IMR-90 (cell line): ENCODE results near the gene CHN1. TPM values are rescaled to one million over a fixed set of nuclear protein-coding genes. Genes with fewer than 3 reads are reported as not detected.
A peak's percentile ranks its signal among the peaks of the same experiment; 100 is the strongest.

Experiments
- ATAC-seq: fragments of 200-7000 bp; cut with Tn5 transposase; 2 replicates; pipeline ENCODE4 v1.9.1; 2020; ENCODE audit warnings: low read depth, mild to moderate bottlenecking, moderate library complexity
- BruUV-seq: library from RNA; stranded (reverse); fragments of 400-500 nt; replicated peaks from 2 replicates; lab custom pipeline; 2021; lab: Mats Ljungman, UMichigan
- CTCF ChIA-PET: fragments of 300-600 bp; formaldehyde crosslinking; extraction: SDS; loops from one replicate; lab custom pipeline; 2021; ENCODE audit warnings: antibody characterized with exemption; lab: Yijun Ruan, JAX
- POLR2A ChIA-PET: fragments of 300-600 bp; sonication (Branson Sonifier 250); formaldehyde crosslinking; loops from one replicate; lab custom pipeline; 2022; ENCODE audit warnings: antibody characterized with exemption; ENCODE audit not compliant: unreplicated experiment; lab: Charles Lee
- DNase-seq: peaks from one replicate; pipeline ENCODE4 v3.0.0; 2013
- H2AFZ ChIP-seq: replicated peaks from 2 replicates; pipeline ENCODE3; 2013; ENCODE audit warnings: low read length, mild to moderate bottlenecking; ENCODE audit not compliant: poor library complexity
- H2AK5ac ChIP-seq: 2 replicates; pipeline ENCODE4 v1.6.1; 2013; ENCODE audit warnings: low read depth, low read length, inconsistent platforms
- H2AK9ac ChIP-seq: replicated peaks from 2 replicates; pipeline ENCODE3; 2013; ENCODE audit warnings: mild to moderate bottlenecking, low read depth, low read length, moderate library complexity; ENCODE audit not compliant: poor library complexity
- H2BK120ac ChIP-seq: 2 replicates; pipeline ENCODE4 v1.6.1; 2013; ENCODE audit warnings: low read depth, low read length, inconsistent platforms
- H2BK15ac ChIP-seq: 3 replicates; pipeline ENCODE4 v1.6.1; 2013; ENCODE audit warnings: low read depth, low read length, inconsistent platforms
- H2BK20ac ChIP-seq: 2 replicates; pipeline ENCODE4 v1.6.1; 2013; ENCODE audit warnings: low read depth, mild to moderate bottlenecking, inconsistent platforms, low read length, moderate library complexity
- H2BK5ac ChIP-seq: 2 replicates; pipeline ENCODE4 v1.6.1; 2013; ENCODE audit warnings: mild to moderate bottlenecking, low read depth, low read length, inconsistent platforms; ENCODE audit not compliant: poor library complexity, severe bottlenecking
- H3K14ac ChIP-seq: replicated peaks from 2 replicates; pipeline ENCODE4 v1.6.1; 2013; ENCODE audit warnings: low read depth, low read length, inconsistent platforms
- H3K18ac ChIP-seq: 2 replicates; pipeline ENCODE4 v1.6.1; 2013; ENCODE audit warnings: low read depth, low read length, control low read depth
- H3K23ac ChIP-seq: 2 replicates; pipeline ENCODE4 v1.6.1; 2013; ENCODE audit warnings: low read depth, low read length, inconsistent platforms
- H3K27ac ChIP-seq: 2 replicates; pipeline ENCODE4 v1.5.1; 2013; ENCODE audit warnings: mild to moderate bottlenecking, control low read depth, low read length; ENCODE audit not compliant: insufficient read depth
- H3K27me3 ChIP-seq: 2 replicates; pipeline ENCODE4 v1.6.1; 2013; ENCODE audit warnings: low read length; ENCODE audit not compliant: control insufficient read depth, insufficient read depth
- H3K36me3 ChIP-seq: 2 replicates; pipeline ENCODE4 v1.6.1; 2013; ENCODE audit warnings: low read length, mixed read lengths; ENCODE audit not compliant: control insufficient read depth, insufficient read depth
- H3K4ac ChIP-seq: 2 replicates; pipeline ENCODE4 v1.6.1; 2013; ENCODE audit warnings: low read depth, low read length, inconsistent platforms
- H3K4me1 ChIP-seq: 2 replicates; pipeline ENCODE4 v1.6.1; 2013; ENCODE audit warnings: low read length, mixed read lengths; ENCODE audit not compliant: control insufficient read depth, insufficient read depth
- H3K4me2 ChIP-seq: 2 replicates; pipeline ENCODE4 v1.6.1; 2013; ENCODE audit warnings: low read depth, mild to moderate bottlenecking, control low read depth, low read length, moderate library complexity
- H3K4me3 ChIP-seq: 2 replicates; pipeline ENCODE4 v1.5.1; 2013; ENCODE audit warnings: low read depth, mild to moderate bottlenecking, control low read depth, low read length, moderate library complexity; ENCODE audit not compliant: insufficient read depth
- H3K56ac ChIP-seq: 2 replicates; pipeline ENCODE4 v1.6.1; 2013; ENCODE audit warnings: low read length, inconsistent platforms; ENCODE audit not compliant: insufficient read depth; ENCODE audit errors: extremely low read depth
- H3K79me1 ChIP-seq, 2 experiments: 2 replicates each; pipeline ENCODE4 v1.6.1; 2013; ENCODE audit warnings: low read length in 2 of 2, inconsistent platforms in 1 of 2, low read depth in 1 of 2
- H3K9ac ChIP-seq: 2 replicates; pipeline ENCODE4 v1.6.1; 2013; ENCODE audit warnings: low read depth, low read length, control low read depth
- H3K9me1 ChIP-seq: 2 replicates; pipeline ENCODE4 v1.6.1; 2013; ENCODE audit warnings: low read length, inconsistent platforms; ENCODE audit not compliant: insufficient read depth
- H3K9me3 ChIP-seq: 2 replicates; pipeline ENCODE4 v1.6.1; 2013; ENCODE audit warnings: low read length; ENCODE audit not compliant: control insufficient read depth, insufficient read depth
- H4K20me1 ChIP-seq: 2 replicates; pipeline ENCODE4 v1.6.1; 2013; ENCODE audit warnings: low read length, inconsistent platforms; ENCODE audit not compliant: insufficient read depth
- H4K5ac ChIP-seq: 2 replicates; pipeline ENCODE4 v1.6.1; 2013; ENCODE audit warnings: mild to moderate bottlenecking, low read depth, low read length, control low read depth
- H4K8ac ChIP-seq, 2 experiments: 2 replicates each; pipeline ENCODE4 v1.6.1; 2013; ENCODE audit warnings: low read depth in 2 of 2, low read length in 2 of 2, control low read depth in 1 of 2, inconsistent platforms in 1 of 2
- H4K91ac ChIP-seq: 2 replicates; pipeline ENCODE4 v1.6.1; 2013; ENCODE audit warnings: low read depth, low read length, inconsistent platforms; ENCODE audit not compliant: insufficient read depth
- CHD1 ChIP-seq: IDR thresholded peaks from 2 replicates; pipeline ENCODE4 v1.6.1; 2012; ENCODE audit warnings: low read depth, low read length, improper control_type of control experiment
- FOS ChIP-seq: fragments of 150-350 bp; IDR thresholded peaks from 2 replicates; pipeline ENCODE4 v1.6.1; 2016; ENCODE audit warnings: low read depth, low read length
- MAZ ChIP-seq: IDR thresholded peaks from 2 replicates; pipeline ENCODE4 v1.6.1; 2012; ENCODE audit warnings: low read depth, mild to moderate bottlenecking, low read length, improper control_type of control experiment, moderate library complexity, borderline replicate concordance
- MXI1 ChIP-seq: IDR thresholded peaks from 2 replicates; pipeline ENCODE4 v1.6.1; 2012; ENCODE audit warnings: low read depth, mild to moderate bottlenecking, low read length, moderate library complexity, borderline replicate concordance
- POLR2A ChIP-seq: IDR thresholded peaks from 2 replicates; pipeline ENCODE4 v1.6.1; 2012; ENCODE audit warnings: mild to moderate bottlenecking, low read depth, low read length
- RAD21 ChIP-seq: IDR thresholded peaks from 2 replicates; pipeline ENCODE4 v1.6.1; 2012; ENCODE audit warnings: low read length, improper control_type of control experiment
- RCOR1 ChIP-seq: IDR thresholded peaks from 2 replicates; pipeline ENCODE4 v1.6.1; 2012; ENCODE audit warnings: mild to moderate bottlenecking, low read length, improper control_type of control experiment; ENCODE audit not compliant: insufficient replicate concordance
- RFX5 ChIP-seq: IDR thresholded peaks from 2 replicates; pipeline ENCODE4 v1.8.0; 2012; ENCODE audit warnings: low read depth, mild to moderate bottlenecking, low read length, moderate library complexity
- SMC3 ChIP-seq: fragments of 150-350 bp; IDR thresholded peaks from 2 replicates; pipeline ENCODE4 v1.6.1; 2016; ENCODE audit warnings: low read depth, mild to moderate bottlenecking, antibody characterized with exemption, low read length, moderate library complexity
- USF2 ChIP-seq: fragments of 150-350 bp; IDR thresholded peaks from 2 replicates; pipeline ENCODE4 v1.6.1; 2017; ENCODE audit warnings: mild to moderate bottlenecking, antibody characterized with exemption, low read length, low read depth
- WGBS, 2 experiments: methylation state at CpG; one replicate each; pipeline versions ENCODE4 v1.1.5 to v1.1.7; 2013; ENCODE audit warnings: missing lambda C conversion rate in 2 of 2; ENCODE audit not compliant: insufficient read length in 1 of 2; ENCODE audit errors: extremely low coverage in 2 of 2; 5-methylcytosine and 5-hydroxymethylcytosine counted together
- dilution Hi-C: fragments of 300-500 bp; cut with HindIII; formaldehyde crosslinking; loops from one replicate; pipeline ENCODE4 v1.14.3; 2018; ENCODE audit warnings: low sequenced_read_pairs; ENCODE audit not compliant: unreplicated experiment
- in situ Hi-C: fragments of 300-500 bp; cut with MboI; formaldehyde crosslinking; loops from 3 replicates; pipeline ENCODE4 v1.14.3; 2019; ENCODE audit warnings: low sequenced_read_pairs, inconsistent platforms, mixed read lengths
- intact Hi-C: fragments of 100-400 bp; cut with micrococcal nuclease; formaldehyde crosslinking; loops from 2 replicates; pipeline ENCODE4 v1.10.0; 2022
- polyA plus RNA-seq, 3 experiments: library from polyadenylated mRNA; depleted of rRNA; stranded (reverse); fragments of >200 nt; gene quantifications; 2 replicates each; pipeline ENCODE4 v1.2.3, GENCODE V29; 2012; ENCODE audit warnings: low replicate concordance in 1 of 3
- total RNA-seq: library from RNA; depleted of rRNA; stranded (reverse); fragments of >200 nt; gene quantifications from 2 replicates; pipeline ENCODE4 v1.2.3, GENCODE V29; 2012
- TF ChIP-seq, protein P1 (sequence below): conservative IDR thresholded peaks from 2 replicates; pipeline ENCODE4 v1.5.1; 2012; ENCODE audit warnings: mild to moderate bottlenecking, low read depth, low read length, improper control_type of control experiment
- TF ChIP-seq, protein P2 (sequence below): fragments of 150-350 bp; IDR thresholded peaks from 2 replicates; pipeline ENCODE4 v1.6.1; 2016; ENCODE audit warnings: low read depth, mild to moderate bottlenecking, low read length, moderate library complexity, borderline replicate concordance

Gene CHN1
- total and polyA plus RNA-seq, 2 of the 4 experiments (the other 2 are of a cell fraction), result 58.4 to 66.9 TPM

- WGBS, 2 experiments, result 10% methylated on average over 10 of the region's 13 CpGs; no CpG with 5 or more reads in 1 of the 2 experiments
- TF ChIP-seq RCOR1 (peak; percentile 74), MXI1 (peak; percentile 45; the same call in 1 of the 2 replicates), RFX5 (no peak), MAZ (peak; percentile 78), RAD21 (no peak; the same call in 1 of the 2 replicates), CHD1 (no peak), POLR2A (peak; percentile 45; the same call in 1 of the 2 replicates), USF2 (peak; percentile 68), FOS (peak; percentile 60), SMC3 (no peak)
- TF ChIP-seq, protein P1, sequence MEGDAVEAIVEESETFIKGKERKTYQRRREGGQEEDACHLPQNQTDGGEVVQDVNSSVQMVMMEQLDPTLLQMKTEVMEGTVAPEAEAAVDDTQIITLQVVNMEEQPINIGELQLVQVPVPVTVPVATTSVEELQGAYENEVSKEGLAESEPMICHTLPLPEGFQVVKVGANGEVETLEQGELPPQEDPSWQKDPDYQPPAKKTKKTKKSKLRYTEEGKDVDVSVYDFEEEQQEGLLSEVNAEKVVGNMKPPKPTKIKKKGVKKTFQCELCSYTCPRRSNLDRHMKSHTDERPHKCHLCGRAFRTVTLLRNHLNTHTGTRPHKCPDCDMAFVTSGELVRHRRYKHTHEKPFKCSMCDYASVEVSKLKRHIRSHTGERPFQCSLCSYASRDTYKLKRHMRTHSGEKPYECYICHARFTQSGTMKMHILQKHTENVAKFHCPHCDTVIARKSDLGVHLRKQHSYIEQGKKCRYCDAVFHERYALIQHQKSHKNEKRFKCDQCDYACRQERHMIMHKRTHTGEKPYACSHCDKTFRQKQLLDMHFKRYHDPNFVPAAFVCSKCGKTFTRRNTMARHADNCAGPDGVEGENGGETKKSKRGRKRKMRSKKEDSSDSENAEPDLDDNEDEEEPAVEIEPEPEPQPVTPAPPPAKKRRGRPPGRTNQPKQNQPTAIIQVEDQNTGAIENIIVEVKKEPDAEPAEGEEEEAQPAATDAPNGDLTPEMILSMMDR, result no peak
- TF ChIP-seq, protein P2, sequence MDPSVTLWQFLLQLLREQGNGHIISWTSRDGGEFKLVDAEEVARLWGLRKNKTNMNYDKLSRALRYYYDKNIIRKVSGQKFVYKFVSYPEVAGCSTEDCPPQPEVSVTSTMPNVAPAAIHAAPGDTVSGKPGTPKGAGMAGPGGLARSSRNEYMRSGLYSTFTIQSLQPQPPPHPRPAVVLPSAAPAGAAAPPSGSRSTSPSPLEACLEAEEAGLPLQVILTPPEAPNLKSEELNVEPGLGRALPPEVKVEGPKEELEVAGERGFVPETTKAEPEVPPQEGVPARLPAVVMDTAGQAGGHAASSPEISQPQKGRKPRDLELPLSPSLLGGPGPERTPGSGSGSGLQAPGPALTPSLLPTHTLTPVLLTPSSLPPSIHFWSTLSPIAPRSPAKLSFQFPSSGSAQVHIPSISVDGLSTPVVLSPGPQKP, result no peak
These were observed 226.8 kb downstream of the CHN1 start for GRCh38 chr2:174778085-174778981.

More at GRCh38 chr2:174778085-174778981, 226.8 kb downstream of the CHN1 start:
- Histone ChIP-seq H2BK15ac (peak overlapping the region; percentile 96; the same call in 2 of the 3 replicates), H3K4me1 (peaks cover 42% of the 10 kb centered on the region), H3K14ac (peak overlapping the region; percentile 83), H3K18ac (peak overlapping the region; percentile 64), H2AK5ac (peak overlapping the region; percentile 95; the same call in 1 of the 2 replicates), H4K8ac (peak overlapping the region; percentile 76 to 91), H3K9me3 (no peaks in the 10 kb centered on the region), H2BK5ac (peak overlapping the region; percentile 74), H4K91ac (peak overlapping the region; percentile 96), H3K27me3 (no peaks in the 10 kb centered on the region), H2BK120ac (peak overlapping the region; percentile 97), H2AK9ac (peak overlapping the region; percentile 84), H3K4ac (peak overlapping the region; percentile 98), H2BK20ac (peak overlapping the region; percentile 94), H3K9me1 (peaks cover 42% of the 10 kb centered on the region), H3K4me2 (peak overlapping the region; percentile 2; the same call in 1 of the 2 replicates), H3K56ac (peak overlapping the region; percentile 67), H3K79me1 (peaks cover 0 to 14% of the 10 kb centered on the region in 2 experiments; a peak in 2 of 4 replicates), H3K4me3 (no peak overlapping the region), H4K5ac (peak overlapping the region; percentile 85), H2AFZ (peak overlapping the region; percentile 88), H3K27ac (peak overlapping the region; percentile 73), H3K9ac (peak overlapping the region; percentile 71), H3K23ac (peak overlapping the region; percentile 78), H4K20me1 (no peaks in the 10 kb centered on the region), H3K36me3 (no peaks in the 10 kb centered on the region)
- dilution Hi-C loops, result no loop called here
- no TSS peak for BruUV-seq
- intact Hi-C loops, result no loop called here
- in situ Hi-C loops, result loop anchor here (5.0 kb wide), 1 partner anchor 64 kb away; no protein-coding TSS in a partner anchor
- DNase-seq (peak; percentile 99), ATAC-seq (peak; percentile 86)
- ChIA-PET CTCF (no interaction called here), POLR2A (interaction anchor here (0.6 kb wide), 1 partner anchor 13 kb away, joined by 3 read pairs; no protein-coding TSS in a partner anchor)
